GM12801 (cell line): ENCODE measurements around the gene DACT3.

Experiments used
- TF ChIP-seq, protein P1 (sequence below): IDR thresholded peaks from one replicate; pipeline ENCODE4 v1.5.1; 2011; ENCODE audit warnings: control low read depth; ENCODE audit not compliant: insufficient read length; ENCODE audit errors: extremely low read depth

The DACT3 gene

DNA sequence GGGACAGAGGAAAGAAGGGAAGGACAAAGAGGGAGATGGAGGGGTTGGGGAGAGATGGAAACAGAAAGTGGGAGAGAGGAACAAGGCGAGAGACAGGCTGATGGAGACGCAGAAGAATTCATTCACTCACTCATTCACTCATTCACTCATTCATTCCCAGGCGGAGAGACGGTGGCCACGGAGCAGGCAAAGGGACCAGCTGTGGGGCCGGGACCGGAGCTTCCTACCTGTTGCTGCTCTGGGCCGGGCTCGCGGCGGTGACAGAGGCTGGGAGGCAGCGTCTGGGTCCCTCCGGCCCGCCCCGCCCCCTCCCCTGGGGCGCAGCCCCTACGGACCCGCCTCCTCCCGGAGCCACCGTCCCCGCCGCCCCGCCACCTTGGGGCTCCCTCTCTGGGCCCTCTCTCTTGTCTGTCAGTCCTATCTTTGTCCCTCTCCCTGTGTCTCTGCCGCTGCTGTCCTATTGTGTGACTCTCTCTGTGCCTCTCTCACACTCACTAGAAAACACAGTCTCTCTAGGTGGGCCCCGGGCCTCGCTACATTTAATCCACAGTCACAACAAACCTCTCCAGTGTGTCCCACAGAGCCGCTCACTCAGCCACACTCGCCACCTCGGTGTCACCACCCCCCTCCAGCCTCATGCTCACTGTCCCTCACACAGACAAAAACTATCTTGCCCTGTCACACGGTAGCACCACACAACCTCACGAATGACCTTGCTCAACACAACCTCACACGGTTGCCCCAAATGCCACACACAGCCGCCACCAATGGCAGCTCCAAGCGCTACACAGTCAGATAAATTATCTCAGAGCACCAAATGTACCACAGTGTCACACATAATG, 24.8 kb downstream of the DACT3 start, which contains the start of gene GNG8:
Gene GNG8, minus strand, starts transcription at position 283 of the 842 bp plus-strand sequence. CDS start 1,520 bp downstream, outside the sequence.
- TF ChIP-seq, protein P1, sequence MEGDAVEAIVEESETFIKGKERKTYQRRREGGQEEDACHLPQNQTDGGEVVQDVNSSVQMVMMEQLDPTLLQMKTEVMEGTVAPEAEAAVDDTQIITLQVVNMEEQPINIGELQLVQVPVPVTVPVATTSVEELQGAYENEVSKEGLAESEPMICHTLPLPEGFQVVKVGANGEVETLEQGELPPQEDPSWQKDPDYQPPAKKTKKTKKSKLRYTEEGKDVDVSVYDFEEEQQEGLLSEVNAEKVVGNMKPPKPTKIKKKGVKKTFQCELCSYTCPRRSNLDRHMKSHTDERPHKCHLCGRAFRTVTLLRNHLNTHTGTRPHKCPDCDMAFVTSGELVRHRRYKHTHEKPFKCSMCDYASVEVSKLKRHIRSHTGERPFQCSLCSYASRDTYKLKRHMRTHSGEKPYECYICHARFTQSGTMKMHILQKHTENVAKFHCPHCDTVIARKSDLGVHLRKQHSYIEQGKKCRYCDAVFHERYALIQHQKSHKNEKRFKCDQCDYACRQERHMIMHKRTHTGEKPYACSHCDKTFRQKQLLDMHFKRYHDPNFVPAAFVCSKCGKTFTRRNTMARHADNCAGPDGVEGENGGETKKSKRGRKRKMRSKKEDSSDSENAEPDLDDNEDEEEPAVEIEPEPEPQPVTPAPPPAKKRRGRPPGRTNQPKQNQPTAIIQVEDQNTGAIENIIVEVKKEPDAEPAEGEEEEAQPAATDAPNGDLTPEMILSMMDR = no peak

DNA sequence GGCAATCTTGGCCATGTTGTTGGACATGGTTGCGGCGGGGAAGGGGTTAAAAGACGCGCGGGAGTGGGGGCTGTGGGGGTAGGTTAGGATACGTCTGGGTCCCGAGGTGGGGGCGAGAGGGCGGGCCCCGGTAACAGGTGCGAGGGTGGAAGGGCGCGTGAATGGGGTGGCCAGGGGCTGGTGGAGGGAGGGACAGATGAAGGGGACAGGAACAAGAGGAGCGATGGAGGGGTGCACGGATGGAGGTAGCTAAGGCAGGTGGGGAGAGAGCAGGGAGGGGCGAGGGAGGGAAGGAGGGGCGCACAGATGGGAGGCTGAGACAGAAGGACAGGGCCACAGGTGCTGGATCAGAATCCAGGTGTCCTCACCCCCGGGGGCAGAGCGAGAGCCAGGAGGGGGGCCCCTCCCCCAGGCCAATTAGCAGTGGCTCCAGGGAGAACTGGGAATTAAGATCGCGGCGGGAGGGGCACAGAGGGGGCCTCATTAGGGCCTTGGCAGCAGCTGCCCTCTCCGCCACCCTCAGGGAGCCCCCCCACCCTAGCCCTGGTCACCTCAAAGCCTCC, 26.2 kb downstream of the DACT3 start:
- TF ChIP-seq, protein P1 = no peak

DNA sequence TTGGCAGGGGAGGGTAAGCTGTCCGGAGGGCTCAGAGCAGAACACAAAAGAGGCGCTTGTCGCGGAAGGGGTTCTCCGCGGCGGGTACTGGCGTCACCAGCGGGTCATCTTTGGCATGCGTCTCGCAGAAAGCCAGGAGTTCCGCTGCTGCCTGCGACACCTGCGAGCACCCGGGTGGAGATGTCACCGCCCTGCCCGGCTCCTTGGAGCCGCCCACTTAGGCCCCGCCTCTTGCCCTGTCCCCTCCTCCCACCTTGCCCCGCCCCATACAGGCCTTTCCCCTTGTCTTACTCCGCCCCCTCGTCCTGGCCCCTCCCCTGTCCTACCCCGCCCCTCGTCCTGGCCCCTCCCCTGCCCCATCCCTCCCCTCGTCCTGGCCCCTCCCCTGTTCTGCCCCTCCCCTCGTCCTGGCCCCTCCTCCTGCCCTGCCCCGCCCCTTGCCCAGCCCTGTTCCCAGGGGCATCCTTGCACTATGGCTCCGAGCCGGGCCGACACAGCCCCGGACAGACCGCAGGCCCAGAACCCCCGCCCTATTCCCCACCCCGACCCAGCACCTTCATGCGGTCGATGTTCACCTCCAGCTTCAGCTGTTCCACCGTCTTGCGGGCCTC, 26.8 kb downstream of the DACT3 start:
- TF ChIP-seq, protein P1 = no peak

DNA sequence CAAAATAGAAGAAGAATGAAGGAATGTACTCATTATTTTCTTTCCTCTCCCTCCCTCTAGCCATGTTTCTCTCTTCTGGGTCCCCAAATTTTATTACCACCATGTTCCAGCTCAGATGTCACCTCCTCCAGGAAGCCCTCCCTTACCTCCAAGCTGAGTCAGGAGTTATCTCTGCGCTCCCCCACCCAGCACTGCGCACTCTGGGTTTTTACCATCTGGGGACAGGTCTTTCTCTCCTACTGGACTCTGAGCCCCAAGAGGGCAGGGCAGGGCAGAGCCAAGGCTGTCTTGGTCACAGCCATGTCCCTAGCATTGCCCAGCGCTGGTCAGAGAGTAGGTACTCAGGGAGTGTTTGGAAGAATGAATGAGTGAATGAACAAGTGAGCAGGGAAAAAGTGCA, 27.9 kb downstream of the DACT3 start:
- TF ChIP-seq, protein P1 = no peak

DNA sequence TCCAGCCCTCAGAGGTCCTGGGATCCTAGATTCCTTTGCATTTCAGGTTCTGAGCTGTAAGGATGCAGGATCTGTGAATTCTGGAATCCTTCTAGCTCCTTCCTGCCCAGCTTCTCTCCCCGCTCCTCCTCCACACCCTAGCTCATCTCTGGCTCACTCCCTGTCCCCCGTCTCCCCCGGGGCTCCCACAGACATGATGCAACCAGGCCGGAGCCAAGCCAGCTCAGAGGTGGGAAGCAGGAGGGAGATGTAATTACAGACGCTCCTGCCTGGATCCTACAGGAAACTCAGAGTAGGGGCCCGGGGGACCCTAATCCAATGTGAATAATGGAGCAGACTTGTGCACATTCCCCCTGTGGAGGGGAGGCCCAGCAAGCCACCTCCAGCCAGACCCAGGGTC, 29.5 kb downstream of the DACT3 start:
- TF ChIP-seq, protein P1 = no peak

DNA sequence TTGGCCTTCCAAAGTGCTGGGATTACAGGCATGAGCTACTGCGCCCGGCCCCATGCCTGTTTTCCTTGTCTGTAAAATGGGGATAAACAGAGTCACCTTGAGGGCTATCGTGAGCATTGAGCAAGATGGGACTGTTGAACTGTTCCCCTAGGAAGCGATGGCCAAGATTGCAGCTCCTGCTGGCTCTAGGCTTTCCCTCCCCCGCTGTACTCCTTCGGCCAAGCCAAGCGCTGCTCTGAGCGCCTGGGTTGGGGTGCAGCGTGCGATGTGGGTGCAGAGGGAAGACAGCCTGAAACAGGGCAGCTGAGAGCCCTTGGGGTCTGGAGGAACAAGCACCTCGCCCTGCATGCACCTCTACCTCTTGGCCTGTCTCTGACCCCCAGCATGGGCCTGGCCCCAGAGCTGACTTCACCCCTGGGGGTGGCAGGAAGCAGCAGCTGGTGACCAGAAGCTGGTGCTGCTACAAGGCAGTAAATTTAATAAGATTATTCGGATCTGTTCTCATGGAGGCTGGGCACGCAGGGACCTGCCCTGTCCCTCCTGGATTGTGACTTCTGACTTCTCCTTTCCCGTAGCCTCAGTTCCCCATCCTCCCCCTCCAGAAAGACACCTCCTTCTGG, 30.3 kb downstream of the DACT3 start:
- TF ChIP-seq, protein P1 = no peak

DNA sequence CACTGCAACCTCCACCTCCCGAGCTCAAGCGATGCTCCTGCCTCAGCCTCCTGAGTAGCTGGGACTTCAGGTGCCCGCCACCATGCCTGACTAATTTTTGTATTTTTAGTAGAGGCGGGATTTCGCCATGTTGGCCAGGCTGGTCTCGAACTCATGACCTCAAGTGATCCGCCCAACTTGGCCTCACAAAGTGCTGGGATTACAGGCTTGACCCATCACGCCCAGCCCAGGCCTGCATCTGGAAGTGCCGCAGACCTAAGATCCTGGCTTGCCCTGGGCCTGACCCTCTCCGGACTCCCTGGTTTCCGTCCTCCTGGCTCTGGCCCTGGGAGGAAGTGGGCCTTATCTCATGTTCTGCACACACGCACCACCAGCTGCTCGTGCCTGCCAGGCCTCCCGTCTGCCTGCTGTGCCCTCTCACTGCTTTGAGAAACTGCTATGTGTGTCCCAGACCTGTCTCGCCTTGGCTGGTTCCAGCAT, 31.4 kb downstream of the DACT3 start:
- TF ChIP-seq, protein P1 = no peak
